ENCODE results near the gene ZDHHC12. TPM values are rescaled to one million over a fixed set of nuclear protein-coding genes. Genes with fewer than 3 reads are reported as not detected.
"Not testable (repeated sequence)": the region's sequence is repeated elsewhere in the genome, so short reads cannot be mapped to it uniquely, and the experiment has no call there.

Gene ZDHHC12
- total RNA-seq, 3 donors from 2014 or later: 33.0 to 89.5 (median 76.8) TPM

DNA sequence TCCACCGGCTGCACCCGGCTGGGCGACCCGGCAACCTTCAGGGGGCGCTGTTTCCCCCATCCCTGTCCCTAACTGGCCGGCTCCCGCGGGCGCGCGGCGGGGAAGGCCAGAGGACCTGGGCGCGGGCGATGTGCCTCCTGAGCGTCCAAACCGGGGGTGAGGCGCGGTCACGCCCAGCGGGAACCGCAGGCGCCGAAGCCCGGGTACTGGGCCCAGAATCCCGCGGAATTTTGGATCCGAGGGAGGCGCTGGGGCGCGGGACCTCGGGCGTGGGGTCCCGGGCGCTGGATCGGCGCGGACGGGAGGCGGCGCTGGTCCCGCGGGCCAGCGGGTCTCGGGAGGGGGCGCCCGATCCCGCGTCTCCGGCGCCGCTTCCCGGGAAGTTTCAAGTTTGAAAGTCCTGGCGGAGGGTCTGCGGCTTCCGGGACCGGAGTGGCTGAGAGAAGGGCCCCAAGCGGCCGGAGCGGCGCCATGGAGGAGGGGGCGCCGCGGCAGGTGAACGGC, 21.4 kb downstream of the ZDHHC12 start, which contains the start of gene PKN3:
TSS of gene PKN3 (plus strand) at position 59 of the 504 bp plus-strand sequence. CDS start at position 472, 413 bp downstream.
- peaks cover 4% of the 10 kb centered on the region for H3K4me1 ChIP-seq (ENCODE audit: low read depth)
- DNase-seq: peak; percentile 88 to 94 (median 91)
- ATAC-seq: peak; percentile 95
- no peaks in the 10 kb centered on the region for H3K36me3 ChIP-seq (ENCODE audit: low read depth)
- no peaks in the 10 kb centered on the region for H3K9me3 ChIP-seq
- intact Hi-C loops (cut with DNase I, micrococcal nuclease): no loop called here
- peak within 1 kb of the TSS; percentile 22 for H3K4me3 ChIP-seq
- TF ChIP-seq, protein P1, sequence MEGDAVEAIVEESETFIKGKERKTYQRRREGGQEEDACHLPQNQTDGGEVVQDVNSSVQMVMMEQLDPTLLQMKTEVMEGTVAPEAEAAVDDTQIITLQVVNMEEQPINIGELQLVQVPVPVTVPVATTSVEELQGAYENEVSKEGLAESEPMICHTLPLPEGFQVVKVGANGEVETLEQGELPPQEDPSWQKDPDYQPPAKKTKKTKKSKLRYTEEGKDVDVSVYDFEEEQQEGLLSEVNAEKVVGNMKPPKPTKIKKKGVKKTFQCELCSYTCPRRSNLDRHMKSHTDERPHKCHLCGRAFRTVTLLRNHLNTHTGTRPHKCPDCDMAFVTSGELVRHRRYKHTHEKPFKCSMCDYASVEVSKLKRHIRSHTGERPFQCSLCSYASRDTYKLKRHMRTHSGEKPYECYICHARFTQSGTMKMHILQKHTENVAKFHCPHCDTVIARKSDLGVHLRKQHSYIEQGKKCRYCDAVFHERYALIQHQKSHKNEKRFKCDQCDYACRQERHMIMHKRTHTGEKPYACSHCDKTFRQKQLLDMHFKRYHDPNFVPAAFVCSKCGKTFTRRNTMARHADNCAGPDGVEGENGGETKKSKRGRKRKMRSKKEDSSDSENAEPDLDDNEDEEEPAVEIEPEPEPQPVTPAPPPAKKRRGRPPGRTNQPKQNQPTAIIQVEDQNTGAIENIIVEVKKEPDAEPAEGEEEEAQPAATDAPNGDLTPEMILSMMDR (IDR thresholded peaks at IDR 0.05): peak; percentile 81

DNA sequence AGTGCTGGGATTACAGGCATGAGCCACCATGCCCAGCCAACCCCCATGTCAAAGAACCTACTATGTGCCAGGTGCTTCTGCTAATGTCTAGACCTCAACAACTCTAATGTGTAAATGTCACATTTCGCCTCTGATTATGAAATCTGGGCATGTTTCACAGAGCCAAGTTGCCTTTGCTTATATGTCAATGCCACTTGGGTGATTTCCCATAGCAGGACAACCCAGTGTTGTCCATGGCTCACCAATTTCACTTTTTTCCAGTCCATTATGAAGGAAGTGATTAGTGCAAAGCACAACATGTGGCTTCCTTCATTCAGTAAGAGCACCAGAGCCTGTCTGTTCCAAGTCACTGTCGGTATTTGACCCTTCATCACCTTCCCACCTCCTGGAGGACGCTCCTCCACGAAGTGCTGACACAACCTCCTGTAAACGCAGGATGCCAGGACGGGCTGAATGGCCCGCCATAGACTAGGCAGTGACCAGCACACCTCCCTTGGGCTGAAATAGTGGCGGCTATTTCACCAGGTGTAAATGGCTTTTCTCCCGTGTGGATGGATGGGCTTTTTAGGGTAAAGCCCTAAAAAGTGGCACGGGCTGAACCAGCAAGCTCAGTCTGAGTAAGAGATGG, 22.6 kb downstream of the ZDHHC12 start:
- Histone ChIP-seq H3K9me3 (no peaks in the 10 kb centered on the region), H3K36me3 (ENCODE audit: low read depth) (no peaks in the 10 kb centered on the region), H3K4me3 (no peak overlapping the region), H3K4me1 (ENCODE audit: low read depth) (peaks cover 4% of the 10 kb centered on the region)
- ATAC-seq (no peak), DNase-seq (peak in 2 of 3 donors; percentile 18 to 28)
- intact Hi-C loops (cut with DNase I, micrococcal nuclease): no loop called here
- TF ChIP-seq, protein P1 (IDR thresholded peaks at IDR 0.05): no peak

- H3K9me3 ChIP-seq; H3K4me3 ChIP-seq; H3K4me1 ChIP-seq (ENCODE audit: low read depth); ATAC-seq; H3K36me3 ChIP-seq (ENCODE audit: low read depth); intact Hi-C loops (cut with DNase I, micrococcal nuclease): not testable (repeated sequence)
- peak in 2 of 3 donors; percentile 16 to 20 for DNase-seq
These were observed 24.7 kb downstream of the ZDHHC12 start for GRCh38 chr9:128699096-128699795.

DNA sequence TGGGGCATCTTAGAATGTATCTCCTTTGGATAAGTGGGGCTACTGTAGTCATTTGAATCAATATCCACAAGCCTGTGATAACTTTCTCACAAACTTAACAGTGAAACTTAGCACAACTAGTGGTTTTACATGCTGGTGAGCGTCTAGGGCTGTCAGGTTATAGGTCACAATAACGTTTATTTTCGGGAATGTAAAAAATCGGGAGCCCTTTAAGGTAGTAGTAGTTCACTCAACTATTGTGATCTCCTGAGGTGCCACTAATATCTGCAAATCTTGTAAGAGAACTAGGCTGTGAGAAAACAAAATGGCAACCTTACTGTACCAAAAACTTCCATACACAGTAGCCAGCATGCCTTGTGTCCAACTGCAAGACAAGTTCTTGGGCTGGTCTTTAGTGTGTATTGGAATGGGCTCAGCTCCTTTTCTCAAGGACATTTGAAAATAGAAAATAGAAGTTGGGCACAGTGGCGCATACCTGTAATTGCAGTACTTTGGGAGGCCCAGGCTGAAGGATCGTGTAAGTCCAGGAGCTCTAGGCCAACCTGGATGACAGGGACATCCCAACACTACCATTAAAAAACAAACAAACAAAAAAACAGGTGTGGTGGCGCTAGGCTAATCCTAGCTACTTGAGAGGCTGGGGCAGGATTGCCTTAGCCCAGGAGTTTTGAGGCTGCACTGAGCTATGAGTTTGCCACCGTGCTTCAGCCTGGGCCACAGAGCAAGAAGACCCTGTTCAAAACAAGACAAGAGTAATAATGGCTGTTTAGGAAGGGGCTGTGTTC, 26.8 kb downstream of the ZDHHC12 start:
- TF ChIP-seq, protein P1 (IDR thresholded peaks at IDR 0.05): no peak
- no peak overlapping the region for H3K4me3 ChIP-seq
- peaks cover 11% of the 10 kb centered on the region for H3K36me3 ChIP-seq (ENCODE audit: low read depth)
- peak; percentile 18 for ATAC-seq
- peaks cover 4% of the 10 kb centered on the region for H3K4me1 ChIP-seq (ENCODE audit: low read depth)
- DNase-seq: peak in 1 of 3 donors; percentile 5
- intact Hi-C loops (cut with DNase I, micrococcal nuclease): no loop called here
- H3K9me3 ChIP-seq: no peaks in the 10 kb centered on the region

GRCh38 chr9:128694344-128694743, 29.6 kb downstream of the ZDHHC12 start:
- intact Hi-C loops (cut with DNase I, micrococcal nuclease): no loop called here
- H3K4me3 ChIP-seq: no peak overlapping the region
- H3K4me1 ChIP-seq (ENCODE audit: low read depth): peaks cover 10% of the 10 kb centered on the region
- TF ChIP-seq, protein P1 (IDR thresholded peaks at IDR 0.05): no peak
- DNase-seq (no peak), ATAC-seq (no peak)
- H3K9me3 ChIP-seq: no peaks in the 10 kb centered on the region
- peaks cover 11% of the 10 kb centered on the region for H3K36me3 ChIP-seq (ENCODE audit: low read depth)

DNA sequence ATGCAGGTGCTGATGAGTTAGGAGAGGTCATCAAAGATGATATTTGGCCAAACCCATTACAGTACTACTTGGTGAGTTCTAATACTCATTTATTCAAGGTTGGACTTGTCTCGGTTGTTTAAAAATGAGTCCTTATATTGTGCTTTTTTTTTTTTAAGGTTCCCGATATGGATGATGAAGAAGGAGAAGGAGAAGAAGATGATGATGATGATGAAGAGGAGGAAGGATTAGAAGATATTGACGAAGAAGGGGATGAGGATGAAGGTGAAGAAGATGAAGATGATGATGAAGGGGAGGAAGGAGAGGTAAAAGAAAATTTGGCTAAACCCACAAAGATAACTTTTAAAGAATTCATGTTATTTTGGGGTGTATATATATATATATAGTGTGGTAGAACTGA, 30.2 kb downstream of the ZDHHC12 start:
- H3K4me1 ChIP-seq (ENCODE audit: low read depth); DNase-seq; H3K4me3 ChIP-seq; ATAC-seq; intact Hi-C loops (cut with DNase I, micrococcal nuclease); H3K9me3 ChIP-seq: not testable (repeated sequence)
- peaks cover 11% of the 10 kb centered on the region for H3K36me3 ChIP-seq (ENCODE audit: low read depth)
